Right kidney (tissue), 1 donor: ENCODE results near the gene PRLR.
"Not testable (repeated sequence)": the region's sequence is repeated elsewhere in the genome, so short reads cannot be mapped to it uniquely, and the experiment has no call there.

ENCODE experiments used
- DNase-seq: peaks from one replicate; pipeline ENCODE4 v3.0.0-alpha.2; 2016

Gene PRLR

DNA sequence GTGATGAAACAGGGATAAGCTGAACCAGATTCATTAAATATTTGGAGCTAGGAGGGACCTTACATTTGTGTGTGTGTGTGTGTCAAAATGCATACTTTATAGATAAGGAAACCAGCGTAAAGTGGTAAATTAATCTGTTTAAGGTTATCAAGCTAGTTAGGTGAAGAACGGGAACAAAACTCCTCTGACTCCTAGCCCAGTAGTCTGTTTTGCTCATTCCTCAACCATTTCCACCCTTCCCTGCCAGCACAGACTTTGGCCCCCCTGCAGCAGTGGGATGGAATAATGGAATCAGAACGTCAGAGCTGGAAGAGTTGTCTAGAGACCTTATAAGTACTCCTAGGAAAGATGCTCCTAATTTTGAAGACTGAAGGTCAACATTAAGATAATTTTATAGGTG lies 189.0 kb downstream of the PRLR start:
- no peak for DNase-seq

DNA sequence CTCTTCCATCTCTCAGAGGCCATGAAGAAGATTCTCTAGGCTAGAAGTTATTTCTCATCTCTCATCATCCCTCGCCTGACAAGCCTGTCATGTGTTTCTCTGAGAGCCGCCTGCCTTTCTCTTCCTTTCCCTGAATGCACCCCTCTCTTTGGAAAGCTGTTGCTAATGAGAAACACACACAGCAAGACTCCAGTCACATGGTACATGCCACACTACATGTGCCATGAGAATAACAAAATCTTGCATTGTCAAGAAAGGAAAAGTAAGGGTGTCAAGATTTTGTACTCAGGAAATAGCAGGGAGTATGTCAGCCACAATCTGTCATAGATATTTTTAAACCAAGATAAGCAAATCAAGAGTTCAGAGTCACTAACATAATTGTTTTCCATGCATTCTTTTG lies 191.4 kb downstream of the PRLR start:
- no peak for DNase-seq

DNA sequence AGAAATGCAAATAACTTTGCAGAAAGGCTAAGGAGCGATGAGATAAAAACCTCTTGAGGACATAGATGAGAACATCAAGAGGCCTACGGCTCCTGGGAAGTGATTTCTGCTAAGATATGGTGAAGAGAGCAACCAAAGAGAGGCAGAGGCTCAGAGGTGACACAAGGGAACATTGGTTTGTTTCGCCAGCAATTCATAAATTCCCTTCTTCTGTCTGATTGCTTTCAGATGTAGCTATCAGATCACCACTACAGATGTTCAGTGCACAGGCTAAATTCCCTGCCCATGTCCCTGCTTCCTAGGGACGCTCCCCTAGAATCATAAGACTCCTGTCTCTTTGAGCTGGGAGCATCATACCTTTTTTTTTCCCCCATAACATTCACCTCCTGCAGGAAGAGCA lies 193.8 kb downstream of the PRLR start:
- DNase-seq = no peak

DNA sequence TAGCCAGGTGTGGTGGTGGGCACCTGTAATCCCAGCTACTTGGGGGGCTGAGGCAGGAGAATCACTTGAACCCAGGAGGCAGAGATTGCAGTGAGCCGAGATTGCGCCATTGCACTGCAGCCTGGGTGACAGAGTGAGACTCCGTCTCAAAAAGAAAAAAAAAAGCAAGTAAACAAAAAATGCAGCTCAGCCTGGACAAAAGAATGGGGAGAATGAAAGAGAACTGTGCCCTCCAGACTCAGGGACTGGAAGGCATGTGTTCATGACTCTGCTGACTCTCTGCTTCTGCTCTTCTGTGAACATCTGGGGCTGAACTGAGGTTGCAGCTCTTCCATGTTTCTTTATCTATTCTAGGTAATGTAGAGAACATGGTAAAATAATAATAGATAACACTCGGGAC lies 194.4 kb downstream of the PRLR start:
- DNase-seq = not testable (repeated sequence)

- no peak for DNase-seq
These were observed 195.0 kb downstream of the PRLR start for GRCh38 chr5:35035271-35035670.

- no peak for DNase-seq
These were observed 197.9 kb downstream of the PRLR start for GRCh38 chr5:35032356-35032755.

DNA sequence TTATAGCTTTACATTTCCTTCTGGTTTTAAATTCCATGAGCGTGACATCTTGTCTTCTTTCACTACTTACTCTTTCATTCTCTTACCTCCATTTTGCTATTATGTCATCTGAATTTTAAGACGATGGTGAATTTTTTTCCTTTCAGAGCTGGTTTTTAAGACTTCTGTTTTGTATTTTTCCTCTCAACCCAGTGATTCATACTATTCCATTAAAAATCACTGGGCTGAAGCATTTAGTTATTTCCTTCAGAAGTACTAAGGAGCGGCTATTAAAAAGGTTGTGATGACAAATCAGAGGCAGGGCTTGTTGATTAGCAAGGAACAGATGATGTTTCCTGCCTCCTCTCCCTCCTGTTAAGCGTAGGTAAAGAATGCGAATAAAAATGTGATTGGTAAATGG lies 199.0 kb downstream of the PRLR start:
- no peak for DNase-seq

- no peak for DNase-seq
These were observed 199.7 kb downstream of the PRLR start for GRCh38 chr5:35030426-35031100.

- no peak for DNase-seq
These were observed 201.0 kb downstream of the PRLR start for GRCh38 chr5:35029333-35029732.

GRCh38 chr5:35026941-35027340 lies 203.3 kb downstream of the PRLR start:
- no peak for DNase-seq

- DNase-seq = no peak
These were observed 203.9 kb downstream of the PRLR start for GRCh38 chr5:35026280-35026840.

- DNase-seq = no peak
These were observed 205.3 kb downstream of the PRLR start for GRCh38 chr5:35024911-35025510.

- DNase-seq = no peak
These were observed 206.7 kb downstream of the PRLR start for GRCh38 chr5:35023391-35024178.

GRCh38 chr5:35016174-35017051 lies 213.9 kb downstream of the PRLR start:
- DNase-seq = no peak

GRCh38 chr5:35015063-35015462 lies 215.2 kb downstream of the PRLR start:
- DNase-seq = no peak

- DNase-seq = no peak
These were observed 217.5 kb downstream of the PRLR start for GRCh38 chr5:35012796-35013195.

- no peak for DNase-seq
These were observed 217.9 kb downstream of the PRLR start for GRCh38 chr5:35012365-35012764.

DNA sequence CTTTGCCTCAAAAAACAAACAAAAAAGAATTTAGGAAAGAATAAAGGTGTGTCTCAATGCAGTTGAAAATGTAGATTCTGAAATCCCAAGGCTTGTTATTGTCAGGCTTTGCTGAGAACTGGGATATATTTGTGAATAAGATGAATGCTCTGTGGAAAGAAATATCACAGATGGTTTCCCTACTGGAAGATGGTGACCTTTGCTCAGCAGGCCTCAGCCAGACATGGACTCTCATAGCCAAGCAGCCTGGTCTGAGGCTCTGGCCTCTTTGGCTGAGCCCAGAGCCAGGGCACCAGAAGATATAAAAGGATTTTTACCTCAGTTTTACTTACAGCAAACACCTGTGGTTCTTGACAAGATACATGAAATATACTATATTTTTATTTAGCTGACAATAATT lies 219.6 kb downstream of the PRLR start:
- no peak for DNase-seq

DNA sequence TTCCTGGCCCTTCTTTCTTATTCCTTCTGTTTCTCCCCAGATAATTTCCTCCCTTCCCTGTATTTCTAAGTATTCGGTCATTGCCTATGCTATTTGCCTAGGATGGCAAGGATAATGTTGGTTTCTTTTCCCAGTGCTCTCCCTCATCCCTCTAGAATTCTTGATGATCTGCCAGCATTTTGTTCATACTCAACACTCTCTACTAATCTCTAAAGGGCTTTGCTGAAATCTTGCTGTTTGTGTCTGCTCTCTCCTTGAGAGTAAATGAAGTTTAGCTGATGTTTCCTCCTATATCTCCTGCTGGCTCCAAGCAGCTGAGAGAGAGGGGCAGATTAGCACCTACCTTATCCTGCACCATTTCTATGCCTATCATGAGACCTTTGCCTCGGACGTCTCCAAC lies 220.6 kb downstream of the PRLR start:
- no peak for DNase-seq

DNA sequence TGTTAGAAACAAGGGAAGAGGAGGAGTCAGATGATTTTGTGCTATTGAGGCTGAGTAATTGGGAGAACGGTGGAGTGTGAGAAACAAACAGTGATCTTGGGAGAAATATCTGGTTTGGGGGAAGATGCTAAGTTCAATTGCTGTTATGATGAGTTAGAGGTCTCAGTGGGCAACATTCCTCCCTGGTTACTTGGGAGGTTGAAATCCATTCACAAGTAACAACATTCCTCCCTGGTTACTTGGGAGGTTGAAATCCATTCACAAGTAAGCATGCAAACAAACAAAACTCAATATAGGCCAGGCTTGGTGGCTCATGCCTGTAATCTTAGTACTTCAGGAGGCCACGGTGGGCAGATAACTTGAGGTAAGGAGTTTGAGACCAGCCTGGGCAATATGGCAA lies 221.3 kb downstream of the PRLR start:
- DNase-seq = no peak

- no peak for DNase-seq
These were observed 225.5 kb downstream of the PRLR start for GRCh38 chr5:35004771-35005170.

DNA sequence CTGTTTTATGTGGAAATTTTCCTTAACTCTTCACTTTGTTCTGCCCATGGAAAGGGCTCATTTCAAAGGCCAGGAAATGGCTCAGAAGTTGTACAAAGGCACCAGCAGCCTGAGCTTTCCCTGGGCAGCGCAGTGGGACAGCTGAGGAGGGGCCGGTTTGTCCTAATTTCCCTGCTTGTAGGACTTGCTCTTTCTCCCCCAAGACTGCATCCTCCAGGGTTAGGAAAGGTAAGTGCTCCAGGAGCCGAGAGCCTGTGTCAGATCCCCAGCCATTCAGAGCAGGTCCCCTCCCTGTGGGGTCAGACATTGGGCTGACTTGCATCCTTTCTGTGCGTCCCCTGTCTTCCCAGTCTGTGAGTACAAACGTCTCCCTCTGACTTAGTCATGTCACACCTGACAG lies 226.1 kb downstream of the PRLR start:
- DNase-seq = no peak
